IPS-NIHi11 (cell line): ENCODE data around the gene EXOC8.

Experiments
- DNase-seq: peaks from one replicate; pipeline ENCODE4 v3.0.0; 2012; ENCODE audit warnings: mixed read lengths, low spot score

EXOC8 gene

GRCh38 chr1:231315887-231316286, 21.8 kb downstream of the EXOC8 start:
- peak; percentile 66 for DNase-seq

- DNase-seq: no peak
Measured at GRCh38 chr1:231313661-231314060, 24.0 kb downstream of the EXOC8 start.

GRCh38 chr1:231312432-231312788, 25.2 kb downstream of the EXOC8 start:
- DNase-seq: no peak

- DNase-seq: no peak
Measured at GRCh38 chr1:231311720-231312431, 25.8 kb downstream of the EXOC8 start.

- no peak for DNase-seq
Measured at GRCh38 chr1:231310391-231310934, 27.2 kb downstream of the EXOC8 start.

- DNase-seq: no peak
Measured at GRCh38 chr1:231301990-231302389, 35.7 kb downstream of the EXOC8 start.

- DNase-seq: no peak
Measured at GRCh38 chr1:231295938-231296337, 41.7 kb downstream of the EXOC8 start.

- DNase-seq: no peak
Measured at GRCh38 chr1:231286603-231287002, 51.0 kb downstream of the EXOC8 start.

- DNase-seq: peak; percentile 20
Measured at GRCh38 chr1:231284441-231284840, 53.2 kb downstream of the EXOC8 start.
